ENCODE data around the gene CRTC3.

GRCh38 chr15:90686435-90687218 is 156.9 kb downstream of the CRTC3 start:
- TF ChIP-seq CTCF (IDR thresholded peaks at IDR 0.05) (no peak), POLR2A (IDR thresholded peaks at IDR 0.05) (no peak)
